Measurements from ENCODE around the gene TTF2. TPM values are rescaled to one million over a fixed set of nuclear protein-coding genes. Genes with fewer than 3 reads are reported as not detected.
"Not testable (repeated sequence)": the region's sequence is repeated elsewhere in the genome, so short reads cannot be mapped to it uniquely, and the experiment has no call there.

TTF2 gene
- total and polyA plus RNA-seq, 7 experiments from 2014 or later, result 9.1 to 74.4 (median 32.6) TPM

DNA sequence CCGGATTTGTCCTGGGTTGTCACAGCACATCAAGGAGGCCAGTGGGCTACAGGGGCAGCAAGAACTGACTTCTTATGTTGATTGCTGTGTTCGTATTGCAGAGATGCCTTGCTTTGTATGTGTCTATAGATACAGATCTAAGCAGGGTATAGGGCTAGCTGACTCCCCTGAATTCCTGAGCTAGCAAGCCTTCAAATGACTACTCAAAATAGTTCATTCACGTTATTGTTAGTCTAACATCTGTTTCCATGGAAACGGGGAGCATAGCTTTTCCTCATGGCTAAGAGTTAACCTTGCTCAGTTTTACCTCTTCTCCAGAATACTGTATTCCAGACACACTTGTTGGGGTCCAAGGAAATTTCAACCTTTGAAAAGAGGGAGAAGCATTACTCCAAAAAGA lies 37.3 kb downstream of the TTF2 start:
- no peak overlapping the region for H3K27ac ChIP-seq (ENCODE audit: low read depth, low read length)

DNA sequence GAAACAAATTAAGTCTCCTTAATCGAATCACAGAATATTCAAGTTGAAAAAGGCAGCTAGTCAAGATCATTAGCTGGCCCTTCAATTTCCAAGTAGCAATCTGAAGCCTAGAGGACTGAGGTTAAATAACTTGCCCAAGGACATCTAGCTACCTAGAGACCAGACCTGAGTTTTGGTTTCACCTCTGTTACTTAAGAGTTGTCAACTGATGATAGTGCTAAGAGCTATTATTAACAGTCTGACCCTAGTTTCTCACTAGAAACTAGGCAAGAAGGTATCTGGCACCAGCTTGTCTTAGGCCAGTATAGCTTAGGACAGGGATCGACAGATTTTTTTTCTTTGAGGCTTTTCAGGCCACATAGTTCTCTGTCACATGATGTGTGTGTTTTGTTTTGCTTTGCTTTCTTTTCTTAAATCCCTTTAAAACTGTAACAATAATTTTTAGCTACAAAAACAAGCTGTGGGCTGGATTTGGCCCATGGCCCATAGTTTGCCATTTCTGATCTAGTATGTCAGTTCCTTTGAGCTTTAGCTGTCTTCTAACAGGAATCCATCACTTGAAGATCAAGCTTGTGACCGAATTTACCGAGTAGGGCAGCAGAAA lies 38.3 kb downstream of the TTF2 start:
- H3K36me3 Mint-ChIP-seq, result peaks cover 29 to 76% (median 53%) of the 10 kb centered on the region in 5 donors
- no peak for ATAC-seq
- CTCF ChIA-PET, result no interaction called here

More for the DNA sequence above, 37.3 kb downstream of the TTF2 start:
- POLR2A ChIA-PET, result no interaction called here
- H3K4me1 ChIP-seq (ENCODE audit: control insufficient read depth in 2 of 2, insufficient read depth in 2 of 2, low read length in 2 of 2), result no peaks in the 10 kb centered on the region
- H3K27ac Mint-ChIP-seq, result peak overlapping the region in 1 of 9 donors; percentile 51
- no peak for DNase-seq
- no peaks in the 10 kb centered on the region for H3K27me3 ChIP-seq (ENCODE audit: control insufficient read depth in 2 of 2, insufficient read depth in 2 of 2, low read length in 2 of 2)
- no peaks in the 10 kb centered on the region for H3K9me3 Mint-ChIP-seq
- H3K4me1 Mint-ChIP-seq, result peaks cover 0 to 13% (median 0%) of the 10 kb centered on the region in 7 donors
- H3K4me3 ChIP-seq (ENCODE audit: low read length), result no peak overlapping the region
- H3K36me3 Mint-ChIP-seq, result peaks cover 29 to 74% (median 50%) of the 10 kb centered on the region in 5 donors
- H3K4me3 Mint-ChIP-seq, result no peak overlapping the region
- H3K9me3 ChIP-seq (ENCODE audit: control insufficient read depth in 2 of 3, low read length in 3 of 3), result no peaks in the 10 kb centered on the region
- intact Hi-C loops (cut with micrococcal nuclease), result loop anchor here in 1 of 2 donors (10.0 kb wide), 1 partner anchor 57 kb away; no protein-coding TSS in a partner anchor
- CTCF ChIA-PET, result no interaction called here
- peaks cover 0 to 69% (median 3%) of the 10 kb centered on the region in 3 experiments for H3K36me3 ChIP-seq (ENCODE audit: control insufficient read depth in 2 of 3, insufficient read depth in 3 of 3, low read length in 3 of 3)
- no peaks in the 10 kb centered on the region for H3K27me3 Mint-ChIP-seq
- no peak for ATAC-seq

DNA sequence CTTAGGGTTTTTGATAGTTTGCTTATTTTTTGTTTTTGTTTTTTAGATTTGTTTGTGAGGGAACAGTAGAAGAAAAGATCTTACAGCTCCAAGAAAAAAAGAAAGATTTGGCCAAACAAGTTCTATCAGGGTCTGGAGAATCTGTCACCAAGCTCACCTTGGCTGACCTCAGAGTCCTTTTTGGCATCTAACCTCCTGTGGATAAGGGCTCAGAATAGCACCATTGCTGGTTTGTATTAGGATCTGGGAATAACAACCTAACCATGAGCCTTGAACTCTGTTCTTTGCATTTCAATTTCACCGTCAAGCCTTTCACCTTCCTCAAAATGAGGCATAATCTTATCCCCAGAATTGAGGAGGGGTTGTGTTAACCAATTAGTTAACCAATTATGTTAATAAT lies 41.2 kb downstream of the TTF2 start:
- H3K9me3 ChIP-seq (ENCODE audit: control insufficient read depth in 2 of 3, low read length in 3 of 3), result no peaks in the 10 kb centered on the region
- peaks cover 0 to 47% (median 0%) of the 10 kb centered on the region in 3 experiments for H3K36me3 ChIP-seq (ENCODE audit: control insufficient read depth in 2 of 3, insufficient read depth in 3 of 3, low read length in 3 of 3)
- POLR2A ChIA-PET, result interaction anchor here (0.9 kb wide), 1 partner anchor 41 kb away, joined by 3 read pairs; the partner anchor contains the start of gene TTF2
- H3K27ac Mint-ChIP-seq, result peak overlapping the region in 1 of 9 donors; percentile 15
- H3K9me3 Mint-ChIP-seq, result no peaks in the 10 kb centered on the region
- no peaks in the 10 kb centered on the region for H3K27me3 ChIP-seq (ENCODE audit: control insufficient read depth in 2 of 2, insufficient read depth in 2 of 2, low read length in 2 of 2)
- H3K4me3 Mint-ChIP-seq, result no peak overlapping the region
- CTCF ChIA-PET, result no interaction called here
- H3K4me1 Mint-ChIP-seq, result no peaks in the 10 kb centered on the region
- H3K4me1 ChIP-seq (ENCODE audit: control insufficient read depth in 2 of 2, insufficient read depth in 2 of 2, low read length in 2 of 2), result no peaks in the 10 kb centered on the region
- no peaks in the 10 kb centered on the region for H3K27me3 Mint-ChIP-seq
- DNase-seq (no peak), ATAC-seq (no peak)
- intact Hi-C loops (cut with micrococcal nuclease), result no loop called here
- no peak overlapping the region for H3K4me3 ChIP-seq (ENCODE audit: low read length)
- no peak overlapping the region for H3K27ac ChIP-seq (ENCODE audit: low read depth, low read length)
- H3K36me3 Mint-ChIP-seq, result peaks cover 25 to 70% (median 53%) of the 10 kb centered on the region in 5 donors

More for the DNA sequence above, 38.3 kb downstream of the TTF2 start:
- Histone ChIP-seq H3K27ac (ENCODE audit: low read depth, low read length) (no peak overlapping the region), H3K4me1 (ENCODE audit: control insufficient read depth in 2 of 2, insufficient read depth in 2 of 2, low read length in 2 of 2) (no peaks in the 10 kb centered on the region), H3K9me3 (ENCODE audit: control insufficient read depth in 2 of 3, low read length in 3 of 3) (no peaks in the 10 kb centered on the region), H3K4me3 (ENCODE audit: low read length) (no peak overlapping the region), H3K36me3 (ENCODE audit: control insufficient read depth in 2 of 3, insufficient read depth in 3 of 3, low read length in 3 of 3) (peaks cover 0 to 60% (median 3%) of the 10 kb centered on the region in 3 experiments), H3K27me3 (ENCODE audit: control insufficient read depth in 2 of 2, insufficient read depth in 2 of 2, low read length in 2 of 2) (no peaks in the 10 kb centered on the region)
- Mint-ChIP-seq H3K4me3 (no peak overlapping the region), H3K4me1 (peaks cover 0 to 8% (median 0%) of the 10 kb centered on the region in 7 donors), H3K27me3 (no peaks in the 10 kb centered on the region), H3K27ac (peak overlapping the region in 1 of 9 donors; percentile 6), H3K9me3 (no peaks in the 10 kb centered on the region)
- no peak for DNase-seq
- POLR2A ChIA-PET, result no interaction called here
- intact Hi-C loops (cut with micrococcal nuclease), result loop anchor here in 1 of 2 donors (10.0 kb wide), 1 partner anchor 56 kb away; no protein-coding TSS in a partner anchor

DNA sequence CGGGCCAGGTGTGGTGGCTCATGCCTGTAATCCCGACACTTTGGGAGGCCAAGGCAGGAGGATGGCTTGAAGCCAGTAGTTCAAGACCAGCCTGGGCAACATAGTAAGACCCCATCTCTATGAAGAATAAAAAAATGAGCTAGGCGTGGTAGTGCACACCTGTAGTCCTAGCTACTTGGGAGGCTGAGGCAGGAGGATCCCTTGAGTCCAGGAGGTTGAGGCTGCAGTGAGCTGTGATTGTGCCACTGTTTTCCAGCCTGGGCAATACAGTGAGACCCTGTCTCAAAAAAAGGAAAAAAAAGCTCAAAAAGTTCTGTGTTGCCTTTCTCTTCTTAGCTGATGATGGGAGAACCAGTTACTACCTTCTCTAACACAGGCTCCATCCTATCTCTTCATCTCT lies 41.7 kb downstream of the TTF2 start:
- POLR2A ChIA-PET, result interaction anchor here (0.9 kb wide), 1 partner anchor 42 kb away, joined by 3 read pairs; the partner anchor contains the start of gene TTF2
- H3K27ac Mint-ChIP-seq, CTCF ChIA-PET: not testable (repeated sequence)

DNA sequence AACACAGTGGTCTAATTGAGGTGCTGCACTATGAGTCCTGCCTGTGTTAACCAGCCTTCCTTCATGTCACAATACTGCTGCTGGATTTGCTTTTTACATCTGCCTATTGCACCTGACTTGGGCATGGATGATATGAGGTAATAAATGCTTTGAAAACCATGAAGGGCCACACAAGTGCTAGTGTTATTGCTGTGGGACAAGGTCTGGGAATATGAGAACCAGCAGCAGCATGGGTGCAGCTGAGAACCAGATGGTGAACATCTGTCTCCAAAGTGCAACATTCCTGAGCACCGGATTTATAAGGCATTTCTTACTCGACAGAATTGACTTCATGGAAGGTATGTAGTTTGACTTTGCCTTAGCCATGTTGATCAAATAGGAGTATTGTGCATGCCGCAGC lies 44.9 kb downstream of the TTF2 start:
- POLR2A ChIA-PET, result no interaction called here
- peaks cover 0 to 15% (median 0%) of the 10 kb centered on the region in 3 experiments for H3K36me3 ChIP-seq (ENCODE audit: control insufficient read depth in 2 of 3, insufficient read depth in 3 of 3, low read length in 3 of 3)
- CTCF ChIA-PET, result no interaction called here
- DNase-seq (no peak), ATAC-seq (no peak)
- H3K4me1 ChIP-seq (ENCODE audit: control insufficient read depth in 2 of 2, insufficient read depth in 2 of 2, low read length in 2 of 2), result no peaks in the 10 kb centered on the region
- no peak overlapping the region for H3K4me3 ChIP-seq (ENCODE audit: low read length)
- no peaks in the 10 kb centered on the region for H3K27me3 ChIP-seq (ENCODE audit: control insufficient read depth in 2 of 2, insufficient read depth in 2 of 2, low read length in 2 of 2)
- H3K27ac ChIP-seq (ENCODE audit: low read depth, low read length), result no peak overlapping the region
- intact Hi-C loops (cut with micrococcal nuclease), result no loop called here
- Mint-ChIP-seq H3K27me3 (no peaks in the 10 kb centered on the region), H3K4me1 (peaks cover 0 to 5% (median 0%) of the 10 kb centered on the region in 7 donors), H3K27ac (no peak overlapping the region), H3K36me3 (peaks cover 12 to 59% (median 38%) of the 10 kb centered on the region in 5 donors), H3K9me3 (peaks cover 0 to 4% (median 0%) of the 10 kb centered on the region in 11 donors), H3K4me3 (no peak overlapping the region)
- no peaks in the 10 kb centered on the region for H3K9me3 ChIP-seq (ENCODE audit: control insufficient read depth in 2 of 3, low read length in 3 of 3)

More for the DNA sequence above, 41.7 kb downstream of the TTF2 start:
- peaks cover 20 to 65% (median 54%) of the 10 kb centered on the region in 5 donors for H3K36me3 Mint-ChIP-seq
- ATAC-seq; H3K4me3 ChIP-seq (ENCODE audit: low read length); intact Hi-C loops (cut with micrococcal nuclease); H3K4me1 ChIP-seq (ENCODE audit: control insufficient read depth in 2 of 2, insufficient read depth in 2 of 2, low read length in 2 of 2); H3K9me3 ChIP-seq (ENCODE audit: control insufficient read depth in 2 of 3, low read length in 3 of 3); DNase-seq; H3K27me3 Mint-ChIP-seq; H3K27ac ChIP-seq (ENCODE audit: low read depth, low read length); H3K4me3 Mint-ChIP-seq; H3K4me1 Mint-ChIP-seq; H3K27me3 ChIP-seq (ENCODE audit: control insufficient read depth in 2 of 2, insufficient read depth in 2 of 2, low read length in 2 of 2); H3K9me3 Mint-ChIP-seq: not testable (repeated sequence)
- H3K36me3 ChIP-seq (ENCODE audit: control insufficient read depth in 2 of 3, insufficient read depth in 3 of 3, low read length in 3 of 3), result peaks cover 0 to 42% (median 0%) of the 10 kb centered on the region in 3 experiments

DNA sequence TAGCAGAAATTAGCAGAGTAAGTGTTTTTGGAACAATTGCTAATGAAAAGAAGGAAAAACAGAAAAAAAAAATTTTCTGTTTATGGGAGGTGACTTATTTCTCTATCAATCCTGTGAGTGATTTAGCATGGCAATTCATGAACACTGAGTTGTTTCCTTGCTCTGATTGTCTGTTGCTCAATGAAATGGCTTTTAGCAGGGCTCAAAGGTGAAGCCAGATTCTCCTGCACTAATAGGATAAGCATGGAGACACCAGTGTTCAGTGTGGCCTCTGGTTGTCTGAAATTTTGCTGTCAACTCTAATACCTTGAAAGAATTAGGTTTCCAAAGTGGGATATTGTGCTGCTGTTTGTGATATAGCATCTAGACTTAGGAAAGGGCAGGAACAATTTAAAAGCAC lies 45.6 kb downstream of the TTF2 start:
- Histone ChIP-seq H3K27ac (ENCODE audit: low read depth, low read length) (no peak overlapping the region), H3K27me3 (ENCODE audit: control insufficient read depth in 2 of 2, insufficient read depth in 2 of 2, low read length in 2 of 2) (no peaks in the 10 kb centered on the region), H3K4me1 (ENCODE audit: control insufficient read depth in 2 of 2, insufficient read depth in 2 of 2, low read length in 2 of 2) (no peaks in the 10 kb centered on the region), H3K9me3 (ENCODE audit: control insufficient read depth in 2 of 3, low read length in 3 of 3) (no peaks in the 10 kb centered on the region), H3K4me3 (ENCODE audit: low read length) (no peak overlapping the region), H3K36me3 (ENCODE audit: control insufficient read depth in 2 of 3, insufficient read depth in 3 of 3, low read length in 3 of 3) (peaks cover 0 to 11% (median 0%) of the 10 kb centered on the region in 3 experiments)
- intact Hi-C loops (cut with micrococcal nuclease), result no loop called here
- no peak for DNase-seq
- no peak overlapping the region for H3K27ac Mint-ChIP-seq
- no peak for ATAC-seq
- ChIA-PET POLR2A (no interaction called here), CTCF (no interaction called here)
- H3K27me3 Mint-ChIP-seq, result no peaks in the 10 kb centered on the region
- peaks cover 0 to 5% (median 0%) of the 10 kb centered on the region in 7 donors for H3K4me1 Mint-ChIP-seq
- peaks cover 0 to 4% (median 0%) of the 10 kb centered on the region in 11 donors for H3K9me3 Mint-ChIP-seq
- H3K36me3 Mint-ChIP-seq, result peaks cover 6 to 52% (median 30%) of the 10 kb centered on the region in 5 donors
- no peak overlapping the region for H3K4me3 Mint-ChIP-seq
